Heart left ventricle (tissue), 16 donors: ENCODE data around the gene PLA2G12B. TPM values are rescaled to one million over a fixed set of nuclear protein-coding genes. Genes with fewer than 3 reads are reported as not detected.

Experiments used
- ATAC-seq, 4 donors: fragments of 200-7000 bp; cut with Tn5 transposase; one replicate each; pipeline ENCODE4 v1.9.1; 2020 to 2022; ENCODE audit warnings: moderate library complexity in 4 of 4, mild to moderate bottlenecking in 3 of 4, moderate number of reproducible peaks in 1 of 4
- DNase-seq, 5 donors: peaks; one replicate each; pipeline ENCODE4 v3.0.0-alpha.2; 2020
- H3K27ac ChIP-seq, 12 donors: fragments of 200-600 bp; sonication (generic) in 4 of 12; one replicate each; pipeline versions ENCODE4 v1.5.0 to v1.8.0; 2016 to 2022; ENCODE audit warnings: mild to moderate bottlenecking in 2 of 12
- H3K27me3 ChIP-seq, 9 donors: fragments of 200-600 bp; sonication (generic) in 2 of 9; one replicate each; pipeline versions ENCODE4 v1.5.1 to v1.8.0; 2016 to 2022; ENCODE audit warnings: mild to moderate bottlenecking in 3 of 9
- H3K36me3 ChIP-seq, 9 donors: fragments of 200-600 bp; sonication (generic) in 2 of 9; one replicate each; pipeline versions ENCODE4 v1.5.0 to v1.8.0; 2018 to 2022; ENCODE audit warnings: mild to moderate bottlenecking in 2 of 9
- H3K4me1 ChIP-seq, 12 donors: fragments of 200-600 bp; sonication (generic) in 4 of 12; one replicate each; pipeline versions ENCODE4 v1.5.0 to v1.8.0; 2016 to 2022; ENCODE audit warnings: mild to moderate bottlenecking in 3 of 12
- H3K4me3 ChIP-seq, 12 donors: fragments of 200-600 bp; sonication (generic) in 4 of 12; one replicate each; pipeline versions ENCODE4 v1.5.0 to v1.8.0; 2017 to 2022; ENCODE audit warnings: mild to moderate bottlenecking in 9 of 12, moderate library complexity in 4 of 12
- H3K9me3 ChIP-seq, 12 donors: fragments of 200-600 bp; sonication (generic) in 4 of 12; one replicate each; pipeline versions ENCODE4 v1.5.0 to v1.8.0; 2016 to 2022; ENCODE audit warnings: mild to moderate bottlenecking in 1 of 12
- POLR2A ChIP-seq, 2 donors: fragments of 450-650 bp; IDR thresholded peaks; one replicate each; pipeline ENCODE4 v1.6.1; 2017; ENCODE audit warnings: antibody characterized with exemption in 2 of 2, mild to moderate bottlenecking in 2 of 2, moderate library complexity in 2 of 2
- WGBS, 4 donors: extraction: QIAGEN DNeasy Blood & Tissue Kit in 2 of 4; methylation state at CpG; one replicate each; pipeline versions ENCODE4 v1.1.5 to v1.1.7; 2013 to 2018; 5-methylcytosine and 5-hydroxymethylcytosine counted together
- intact Hi-C, 10 donors: fragments of 100-400 bp; cut with DNase I; formaldehyde crosslinking; loops; one replicate each; pipeline versions ENCODE4 v1.11.1 to v1.14.2; 2022
- polyA plus RNA-seq, 2 donors: library from polyadenylated mRNA; stranded (reverse); fragments of 200-250 nt; gene quantifications; one replicate each; pipeline ENCODE4 v1.2.3, GENCODE V29; 2013
- total RNA-seq, 9 donors: library from RNA; depleted of rRNA in 2 of 9; stranded (reverse); fragments of >200 nt in 2 of 9; fragmentation: NEBNext Ultra II Directional in 3 of 9; extraction: Animal tissue kit (Norgen Biotek cat#: 25700) in 3 of 9; gene quantifications; one replicate each; pipeline versions ENCODE4 v1.1.0 to v1.2.4, GENCODE V29; 2016 to 2023
- TF ChIP-seq, protein P1 (sequence below), 12 donors: fragments of 200-600 bp; sonication (generic) in 4 of 12; IDR thresholded peaks; one replicate each; pipeline versions ENCODE4 v1.5.0 to v1.8.0; 2018 to 2022; ENCODE audit warnings: antibody characterized with exemption in 12 of 12, mild to moderate bottlenecking in 5 of 12
- donor health status: ischemic (EF 13 %, LVEDD 7.1; RV severe dilation, severe dysfunction).
- donor health status: healthy with polysubstance abuse.
- donor health status: DM: no; HTN: yes; CAD: no.
- donor health status: DM: no; HTN: no; CAD: no.
- donor health status: ischemic (EF 25% LVEDD 6.9; RV normal size, moderate dysfunction).
- donor health status: ischemic (EF 25% LVEDD 5.7; RV mildly dilated, moderate dysfunction).
- donor health status: healthy.
- donor health status: DM: yes; HTN: yes; CAD: no.
- donor health status: ischemic (EF 35%, LVEDD 5.7; RV mildly dilated, moderate dysfunction).
- donor health status: nonischemic (EF 11% LVEDD 7.7; RV severe dilation, severe dysfunction).
- donor health status: DM: yes; HTN: yes; CAD: no.
- donor health status: PGD.
- donor health status: ischemic (EF 29% LVEDD 5.4; RV normal size, mild dysfunction).
- donor health status: nonischemic (EF 23%, LVEDD 6.1; RV moderate dilation, normal function).

Gene PLA2G12B
- total and polyA plus RNA-seq, 11 donors: 0.19 to 0.56 (median 0.23) TPM; not detected in 6

DNA sequence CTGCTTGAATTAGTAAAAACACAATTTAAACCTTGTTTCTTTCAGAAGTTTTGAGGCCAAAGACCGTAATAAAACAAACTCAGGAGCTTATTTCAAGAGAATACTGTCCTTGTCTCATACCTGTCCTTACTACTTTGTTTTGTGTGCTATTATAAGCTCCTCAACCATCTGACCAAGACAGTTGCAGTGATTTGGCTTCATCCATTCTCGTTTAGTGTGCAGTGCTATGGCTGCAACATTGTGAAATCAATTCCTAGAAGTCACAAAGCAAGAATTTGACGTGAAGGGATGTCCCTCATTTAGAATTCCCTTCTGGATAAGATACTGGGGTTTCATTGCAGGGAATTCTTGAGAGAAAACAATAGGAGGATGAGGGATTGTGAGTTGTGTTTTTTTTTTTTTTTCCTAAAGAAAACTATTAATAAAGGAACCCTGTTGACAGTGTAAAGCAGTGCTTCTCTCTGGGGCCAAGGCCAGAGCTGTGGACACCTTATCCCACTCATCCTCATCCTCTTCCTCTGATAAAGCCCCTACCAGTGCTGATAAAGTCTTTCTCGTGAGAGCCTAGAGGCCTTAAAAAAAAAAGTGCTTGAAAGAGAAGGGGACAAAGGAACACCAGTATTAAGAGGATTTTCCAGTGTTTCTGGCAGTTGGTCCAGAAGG, 61.3 kb downstream of the PLA2G12B start, which contains the start of gene OIT3:
TSS of gene OIT3 (plus strand) at position 604 of the 663 bp plus-strand sequence. CDS start 60 bp downstream, outside the sequence.
- TF ChIP-seq, protein P1, sequence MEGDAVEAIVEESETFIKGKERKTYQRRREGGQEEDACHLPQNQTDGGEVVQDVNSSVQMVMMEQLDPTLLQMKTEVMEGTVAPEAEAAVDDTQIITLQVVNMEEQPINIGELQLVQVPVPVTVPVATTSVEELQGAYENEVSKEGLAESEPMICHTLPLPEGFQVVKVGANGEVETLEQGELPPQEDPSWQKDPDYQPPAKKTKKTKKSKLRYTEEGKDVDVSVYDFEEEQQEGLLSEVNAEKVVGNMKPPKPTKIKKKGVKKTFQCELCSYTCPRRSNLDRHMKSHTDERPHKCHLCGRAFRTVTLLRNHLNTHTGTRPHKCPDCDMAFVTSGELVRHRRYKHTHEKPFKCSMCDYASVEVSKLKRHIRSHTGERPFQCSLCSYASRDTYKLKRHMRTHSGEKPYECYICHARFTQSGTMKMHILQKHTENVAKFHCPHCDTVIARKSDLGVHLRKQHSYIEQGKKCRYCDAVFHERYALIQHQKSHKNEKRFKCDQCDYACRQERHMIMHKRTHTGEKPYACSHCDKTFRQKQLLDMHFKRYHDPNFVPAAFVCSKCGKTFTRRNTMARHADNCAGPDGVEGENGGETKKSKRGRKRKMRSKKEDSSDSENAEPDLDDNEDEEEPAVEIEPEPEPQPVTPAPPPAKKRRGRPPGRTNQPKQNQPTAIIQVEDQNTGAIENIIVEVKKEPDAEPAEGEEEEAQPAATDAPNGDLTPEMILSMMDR (IDR thresholded peaks at IDR 0.05): no peak
- no peak for TF ChIP-seq POLR2A (IDR thresholded peaks at IDR 0.05)
- Histone ChIP-seq H3K4me1 (peaks cover 0 to 11% (median 2%) of the 10 kb centered on the region in 12 donors), H3K9me3 (no peaks in the 10 kb centered on the region), H3K27me3 (no peaks in the 10 kb centered on the region), H3K36me3 (peaks cover 0 to 5% (median 0%) of the 10 kb centered on the region in 9 donors), H3K4me3 (no peak within 1 kb of the TSS), H3K27ac (no peak within 1 kb of the TSS)
- DNase-seq: no peak
- ATAC-seq: peak in 1 of 4 donors; percentile 68
- WGBS, 4 donors: 35 to 48% (median 42%) methylated on average over 4 of the region's 4 CpGs
- intact Hi-C loops: no loop called here

DNA sequence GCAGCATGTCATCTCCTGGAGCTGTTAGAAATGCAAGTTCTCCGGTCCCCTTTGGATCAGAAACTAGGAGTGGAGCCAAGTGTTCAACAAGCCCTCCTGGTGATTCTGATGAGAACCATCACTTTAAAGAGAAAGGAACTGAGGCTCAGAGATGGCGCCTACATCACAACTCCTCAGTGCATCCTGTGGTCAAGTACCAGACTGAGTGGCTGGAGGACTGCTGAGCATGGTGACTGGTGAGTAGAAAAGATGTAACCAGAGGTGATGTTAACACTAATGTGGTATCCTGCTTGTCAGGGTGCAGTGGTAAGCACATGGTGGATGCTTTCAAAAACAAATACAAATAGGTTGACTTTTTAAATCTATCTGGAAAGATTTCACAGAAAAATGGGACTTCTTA, 64.5 kb downstream of the PLA2G12B start:
- no peaks in the 10 kb centered on the region for H3K9me3 ChIP-seq
- TF ChIP-seq POLR2A (IDR thresholded peaks at IDR 0.05): no peak
- TF ChIP-seq, protein P1 (IDR thresholded peaks at IDR 0.05): no peak
- H3K27ac ChIP-seq: no peak overlapping the region
- H3K36me3 ChIP-seq: peaks cover 0 to 37% (median 7%) of the 10 kb centered on the region in 9 donors
- WGBS, 4 donors: 50 to 67% (median 55%) methylated on average over 2 of the region's 2 CpGs
- no peaks in the 10 kb centered on the region for H3K27me3 ChIP-seq
- DNase-seq: no peak
- H3K4me3 ChIP-seq: no peak overlapping the region
- peaks cover 0 to 29% (median 9%) of the 10 kb centered on the region in 12 donors for H3K4me1 ChIP-seq
- no peak for ATAC-seq
- intact Hi-C loops: no loop called here

DNA sequence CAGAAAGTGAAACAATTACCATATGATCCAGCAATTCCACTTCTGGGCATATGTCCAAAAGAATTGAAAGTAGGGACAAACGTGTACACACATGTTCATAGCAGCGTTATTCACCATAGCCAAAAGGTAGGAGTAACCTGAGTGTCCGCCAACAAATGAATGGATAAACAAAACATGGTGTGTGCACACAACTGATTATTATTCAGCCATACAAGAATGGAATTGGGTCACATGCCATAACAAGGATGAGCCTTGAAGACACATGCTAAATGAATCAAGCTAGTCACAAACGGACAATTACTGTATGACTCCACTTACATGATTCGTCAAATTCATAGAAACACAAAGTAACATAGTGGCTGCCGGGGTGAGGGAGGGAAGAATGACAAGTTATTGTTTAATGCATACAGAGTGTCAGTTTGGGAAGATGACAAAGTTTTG, 65.2 kb downstream of the PLA2G12B start:
- H3K36me3 ChIP-seq: peaks cover 0 to 42% (median 9%) of the 10 kb centered on the region in 9 donors
- ATAC-seq: no peak
- no peak overlapping the region for H3K27ac ChIP-seq
- H3K4me1 ChIP-seq: peaks cover 0 to 29% (median 9%) of the 10 kb centered on the region in 12 donors
- TF ChIP-seq, protein P1 (IDR thresholded peaks at IDR 0.05): no peak
- TF ChIP-seq POLR2A (IDR thresholded peaks at IDR 0.05): no peak
- intact Hi-C loops: no loop called here
- H3K9me3 ChIP-seq: no peaks in the 10 kb centered on the region
- DNase-seq: no peak
- WGBS, 4 donors: 42 to 53% (median 46%) methylated on average over 6 of the region's 6 CpGs
- H3K4me3 ChIP-seq: no peak overlapping the region
- H3K27me3 ChIP-seq: no peaks in the 10 kb centered on the region

DNA sequence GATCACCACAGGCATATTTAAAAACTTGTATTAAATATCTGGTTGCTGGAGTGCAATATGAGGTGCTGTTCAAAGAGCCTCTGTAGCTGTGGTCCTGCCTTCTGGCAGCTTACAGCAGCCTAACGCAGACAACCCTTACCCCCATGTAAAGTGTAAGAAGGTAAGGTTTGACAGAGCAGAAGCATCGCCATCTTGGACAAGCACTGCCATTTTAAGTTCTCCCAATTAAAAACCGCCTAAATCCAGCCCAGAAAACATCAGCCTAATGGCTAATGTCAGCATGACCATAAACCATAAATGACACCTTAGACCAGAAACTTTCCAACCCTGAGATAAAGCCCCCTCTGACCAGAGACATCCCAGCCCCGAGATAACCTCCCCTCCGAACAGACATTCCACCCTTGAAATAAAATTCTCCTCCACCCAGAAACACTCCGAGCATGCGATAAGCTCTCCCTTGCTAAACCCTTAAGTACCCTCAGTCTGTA, 66.4 kb downstream of the PLA2G12B start:
- intact Hi-C loops: no loop called here
- 80 to 91% (median 81%) methylated on average over 7 of the region's 7 CpGs for WGBS, 4 donors
- H3K27ac ChIP-seq: peak overlapping the region in 2 of 12 donors; percentile 32 to 71
- DNase-seq (no peak), ATAC-seq (no peak)
- H3K4me3 ChIP-seq: no peak overlapping the region
- TF ChIP-seq POLR2A (IDR thresholded peaks at IDR 0.05): no peak
- TF ChIP-seq, protein P1 (IDR thresholded peaks at IDR 0.05): no peak
- H3K36me3 ChIP-seq: peaks cover 0 to 54% (median 9%) of the 10 kb centered on the region in 9 donors
- no peaks in the 10 kb centered on the region for H3K27me3 ChIP-seq
- H3K4me1 ChIP-seq: peaks cover 0 to 25% (median 7%) of the 10 kb centered on the region in 12 donors
- no peaks in the 10 kb centered on the region for H3K9me3 ChIP-seq
